ENCODE data around the gene TMEM50B.
A peak's percentile ranks its signal among the peaks of the same experiment; 100 is the strongest.
"Not testable (repeated sequence)": the region's sequence is repeated elsewhere in the genome, so short reads cannot be mapped to it uniquely, and the experiment has no call there.

TMEM50B gene

DNA sequence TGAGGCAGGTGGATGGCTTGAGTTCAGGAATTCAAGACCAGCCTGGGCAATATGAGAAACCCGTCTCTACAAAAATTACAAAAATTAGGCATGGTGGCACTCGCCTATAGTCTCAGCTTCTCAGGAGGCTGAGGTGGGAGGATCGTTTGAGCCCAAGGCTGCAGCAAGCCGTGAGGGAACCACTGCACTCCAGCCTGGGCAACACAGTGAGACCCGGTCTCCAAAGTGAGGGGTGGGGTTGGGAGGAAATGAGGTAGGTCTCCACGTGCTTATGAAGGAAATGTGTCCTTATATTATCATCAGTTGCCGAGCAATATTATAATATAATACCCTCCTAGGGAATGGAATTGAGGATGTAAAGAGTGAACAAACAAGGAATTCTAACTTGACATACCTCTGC, 2.7 kb downstream of the TMEM50B start:
- DNase-seq: no peak

DNA sequence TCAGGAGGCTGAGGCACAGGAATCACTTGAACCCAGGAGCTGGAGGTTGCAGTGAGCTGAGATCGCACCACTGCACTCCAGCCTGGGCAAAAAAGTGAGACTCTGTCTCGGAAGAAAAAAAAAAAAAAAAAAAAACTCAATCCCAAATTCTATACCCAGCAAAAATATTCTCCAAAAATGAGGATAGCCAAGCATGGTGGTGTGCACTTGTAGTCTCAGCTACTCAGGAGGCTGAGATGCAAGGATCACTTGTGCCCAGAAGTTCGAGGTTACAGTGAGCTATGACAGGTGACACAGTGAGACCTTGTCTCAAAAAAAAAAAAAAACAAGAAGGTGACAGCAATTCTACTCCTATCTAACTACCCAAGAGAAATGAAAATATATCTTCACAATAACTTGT, 6.4 kb downstream of the TMEM50B start:
- no peak for DNase-seq

DNA sequence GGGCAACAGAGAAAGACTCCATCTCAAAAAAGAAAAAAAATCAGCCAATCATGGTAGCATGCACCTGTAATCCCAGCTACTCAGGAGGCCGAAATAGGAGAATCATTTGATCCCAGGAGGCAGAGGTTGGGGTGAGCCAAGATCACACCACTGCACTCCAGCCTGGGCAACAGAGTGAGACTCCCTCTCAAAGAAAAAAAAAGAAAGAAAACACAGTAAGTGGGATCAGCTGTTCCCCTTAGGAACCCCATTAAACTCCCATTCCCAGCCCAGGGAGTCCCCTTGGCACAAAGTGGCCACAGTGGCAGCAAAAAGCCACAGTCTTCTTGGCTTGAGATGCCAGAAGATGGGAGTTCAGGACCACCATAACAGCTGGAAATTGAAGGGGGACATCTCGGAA, 9.1 kb downstream of the TMEM50B start:
- no peak for DNase-seq

DNA sequence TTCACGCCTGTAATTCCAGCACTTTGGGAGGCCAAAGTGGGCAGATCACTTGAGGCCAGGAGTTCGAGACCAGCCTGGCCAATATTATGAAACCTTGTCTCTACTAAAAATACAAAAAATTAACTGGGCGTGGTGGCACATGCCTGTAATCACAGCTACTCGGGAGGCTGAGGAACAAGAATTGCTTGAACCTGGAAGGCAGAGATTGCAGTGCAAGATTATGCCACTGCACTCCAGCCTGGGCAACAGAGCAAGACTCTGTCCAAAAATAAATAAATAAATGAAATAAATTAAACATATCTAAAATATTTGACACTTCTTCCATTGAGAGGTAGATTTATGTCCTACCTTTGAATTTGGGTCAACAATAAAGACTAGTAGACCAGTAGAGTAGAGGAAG, 10.6 kb downstream of the TMEM50B start:
- not testable (repeated sequence) for DNase-seq

DNA sequence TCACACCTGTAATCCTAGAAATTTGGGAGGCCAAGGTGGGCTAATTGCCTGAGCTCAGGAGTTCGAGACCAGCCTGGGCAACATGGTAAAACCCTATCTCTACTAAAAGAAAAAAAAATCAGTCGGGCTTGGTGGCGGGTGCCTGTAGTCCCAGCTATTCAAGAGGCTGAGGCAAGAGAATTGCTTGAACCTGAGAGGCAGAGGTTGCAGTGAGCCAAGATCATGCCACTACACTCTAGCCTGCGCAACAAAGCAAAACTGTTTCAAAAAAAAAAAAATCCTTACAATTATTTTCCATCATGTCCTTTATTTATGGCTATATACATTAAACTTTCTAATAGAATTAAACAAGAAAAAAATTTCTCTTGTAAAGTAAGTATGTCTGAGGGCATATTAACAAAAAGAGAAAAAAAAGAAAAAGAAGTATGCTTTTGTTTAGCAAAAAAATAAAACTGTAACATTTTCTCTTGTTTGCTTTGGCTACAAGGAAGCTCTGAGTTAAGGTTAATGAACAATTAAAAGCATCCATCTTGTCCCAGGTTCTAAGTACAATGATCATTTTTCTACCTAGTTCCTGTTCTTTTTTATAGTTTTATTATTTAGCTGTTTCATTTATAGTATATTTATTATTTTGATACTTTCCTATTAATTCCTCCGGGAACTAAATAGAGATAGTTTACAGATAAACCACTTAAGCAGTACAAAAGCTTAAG, 18.1 kb downstream of the TMEM50B start:
- DNase-seq: no peak

DNA sequence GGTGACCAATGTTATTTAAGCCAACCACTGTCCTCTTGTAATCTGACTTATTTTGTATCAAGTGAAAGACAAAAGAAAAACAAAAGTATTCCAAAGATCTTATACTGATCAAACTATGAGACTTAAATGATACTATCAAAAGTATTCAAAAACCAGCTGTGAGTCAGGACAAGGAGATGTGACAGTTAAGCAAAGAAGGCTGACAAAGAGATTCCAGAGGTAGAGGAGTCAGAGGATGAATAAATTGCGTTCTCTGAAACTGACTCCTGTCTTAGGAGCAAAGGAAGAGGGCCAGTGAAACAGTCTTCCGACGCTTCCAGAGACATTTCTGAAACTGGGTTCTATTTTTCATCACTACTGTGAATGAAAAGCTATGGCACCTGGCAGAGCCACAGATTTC, 20.9 kb downstream of the TMEM50B start:
- no peak for DNase-seq

DNA sequence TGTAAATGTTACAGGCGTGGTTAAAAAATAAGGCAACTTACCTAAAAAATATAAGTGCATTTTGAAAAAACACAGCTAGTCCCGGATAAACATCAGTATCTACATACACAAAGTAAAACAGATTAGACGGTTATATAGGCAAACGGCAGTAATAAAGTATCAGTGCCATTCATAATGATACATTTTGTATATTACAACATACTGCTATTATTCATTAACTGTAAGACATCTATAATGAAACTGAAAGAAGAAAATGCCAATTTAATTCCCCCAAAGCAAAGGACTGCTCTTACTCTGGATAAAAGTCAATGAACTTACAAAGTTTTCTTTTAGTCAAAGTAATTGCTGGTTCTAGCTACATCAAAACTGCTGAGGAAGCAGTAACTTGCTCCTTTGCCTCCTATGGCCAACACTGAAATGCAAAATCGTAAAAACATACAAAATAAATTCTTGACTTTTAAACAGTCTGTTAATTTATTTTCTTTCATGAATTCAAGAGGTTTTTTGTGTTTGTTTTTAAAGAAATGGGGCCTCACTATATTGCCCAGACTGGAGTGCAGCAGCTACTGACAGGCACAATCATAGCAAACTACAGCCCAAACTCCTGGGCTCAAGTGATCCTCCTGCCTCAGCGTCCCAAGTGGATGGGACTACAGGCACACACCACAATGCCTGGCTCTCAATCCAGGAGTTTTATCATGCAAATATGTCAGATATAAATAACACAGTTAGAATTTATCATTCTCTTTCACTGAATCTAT, 23.9 kb downstream of the TMEM50B start:
- no peak for DNase-seq

DNA sequence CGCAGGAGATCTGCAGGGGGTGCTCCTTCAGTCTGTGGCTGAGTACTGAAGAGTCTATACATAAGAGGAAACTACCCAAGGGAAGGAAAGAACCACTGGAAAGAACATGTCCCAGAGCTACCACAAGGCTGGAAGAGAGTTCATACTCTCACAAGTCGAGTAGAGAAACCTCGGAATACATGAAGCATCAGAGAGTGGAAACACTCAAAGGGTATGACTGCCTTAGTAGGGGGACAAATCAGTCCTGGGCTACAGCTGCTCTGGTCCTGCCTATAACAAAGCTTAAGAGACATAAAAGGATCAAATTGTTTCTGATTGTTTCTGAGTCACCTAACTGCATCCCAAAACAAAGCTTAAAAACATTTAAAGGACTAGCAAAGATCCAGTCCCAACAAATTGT, 27.4 kb downstream of the TMEM50B start:
- no peak for DNase-seq

DNA sequence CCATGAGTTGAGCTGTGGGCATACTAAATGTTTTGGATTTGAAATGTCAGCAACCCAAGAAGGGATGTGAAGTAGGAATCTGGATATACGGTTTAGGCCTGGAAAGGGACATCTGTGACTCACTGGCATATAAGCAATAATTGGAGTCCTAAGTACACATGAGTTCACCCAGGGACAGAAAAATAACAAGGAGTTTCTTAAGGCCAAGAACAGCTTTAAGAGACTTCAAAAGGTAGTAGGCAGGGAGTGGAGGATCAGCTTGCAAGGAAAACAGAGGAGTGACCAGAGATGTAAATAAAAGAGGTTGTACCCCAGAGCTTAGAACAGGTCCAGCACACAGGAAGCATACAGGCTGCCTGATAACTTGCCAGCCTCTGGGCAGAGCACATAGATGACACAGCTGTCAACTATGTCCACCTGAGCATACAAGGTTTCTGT, 28.1 kb downstream of the TMEM50B start:
- no peak for DNase-seq

DNA sequence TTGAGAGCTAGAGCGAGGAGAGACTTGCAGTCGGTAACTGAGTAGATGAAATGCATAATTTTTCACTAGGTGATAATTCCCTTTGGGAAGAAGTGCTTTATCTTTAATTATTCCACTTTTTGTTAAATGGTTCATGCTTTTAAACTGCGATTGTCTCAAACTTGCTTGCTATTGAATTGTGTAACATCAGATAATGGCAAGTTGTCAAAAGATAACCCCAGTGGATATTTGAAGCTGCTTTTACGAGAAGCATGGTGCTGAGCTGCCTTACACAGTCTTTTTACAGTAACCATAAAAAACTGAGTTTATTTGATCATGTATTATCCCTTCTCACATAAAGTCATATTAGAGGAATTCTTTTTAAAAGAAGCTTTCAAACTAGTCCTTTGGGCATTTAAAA, 30.2 kb downstream of the TMEM50B start:
- no peak for DNase-seq

DNA sequence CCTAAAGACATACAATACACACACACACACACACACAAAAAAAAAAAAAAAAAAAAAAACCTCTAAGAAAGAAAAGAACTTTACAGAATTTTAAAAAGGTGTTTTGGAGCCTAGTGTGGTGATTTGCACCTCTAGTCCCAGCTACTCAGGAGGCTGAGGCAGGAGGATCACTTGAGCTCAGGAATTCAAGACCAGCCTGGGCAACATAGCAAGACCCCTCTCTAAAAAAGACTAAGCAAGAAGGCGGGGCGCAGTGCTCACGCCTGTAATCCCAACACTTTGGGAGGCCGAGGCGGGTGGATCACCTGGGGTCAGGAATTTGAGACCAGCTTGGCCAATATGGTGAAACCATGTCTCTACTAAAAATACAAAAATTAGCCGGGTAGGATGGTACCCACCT, 33.2 kb downstream of the TMEM50B start:
- DNase-seq: not testable (repeated sequence)

DNA sequence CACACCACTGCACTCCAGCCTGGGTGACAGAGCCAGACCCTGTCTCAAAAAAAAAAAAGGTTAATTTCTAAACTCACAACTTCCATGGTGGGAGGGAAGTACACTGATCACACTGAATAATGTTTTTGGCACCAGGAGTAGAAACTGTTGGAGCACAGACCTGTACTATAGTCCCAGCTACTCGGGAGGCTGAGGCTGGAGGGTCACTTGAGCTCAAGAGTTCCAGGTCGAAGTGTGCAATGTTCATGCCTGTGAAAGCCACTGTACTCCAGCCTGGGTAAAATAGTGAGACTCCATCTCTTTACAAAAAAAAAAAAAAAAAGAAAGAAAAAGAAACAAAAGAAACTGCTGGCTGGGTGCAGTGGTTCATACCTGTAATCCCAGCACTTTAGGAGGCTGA, 35.3 kb downstream of the TMEM50B start:
- no peak for DNase-seq

DNA sequence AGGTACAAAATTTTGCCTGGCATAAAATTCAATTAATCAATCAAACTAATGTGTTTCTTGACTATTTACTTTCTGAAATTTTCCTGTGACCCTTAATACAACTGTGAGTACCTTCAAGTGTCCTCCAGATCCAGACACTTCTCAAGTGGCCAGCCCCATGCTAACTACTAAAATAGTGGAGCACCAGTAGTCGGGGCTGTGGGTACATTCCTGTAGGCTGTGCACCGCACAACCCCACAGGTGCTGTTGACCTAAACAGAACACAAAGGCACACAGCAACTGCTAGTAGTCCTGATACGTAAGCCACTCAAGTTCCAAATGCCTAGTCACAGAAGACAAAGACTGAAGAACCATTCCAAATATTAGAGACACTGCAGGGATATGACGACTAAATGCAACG, 36.6 kb downstream of the TMEM50B start:
- DNase-seq: no peak

DNA sequence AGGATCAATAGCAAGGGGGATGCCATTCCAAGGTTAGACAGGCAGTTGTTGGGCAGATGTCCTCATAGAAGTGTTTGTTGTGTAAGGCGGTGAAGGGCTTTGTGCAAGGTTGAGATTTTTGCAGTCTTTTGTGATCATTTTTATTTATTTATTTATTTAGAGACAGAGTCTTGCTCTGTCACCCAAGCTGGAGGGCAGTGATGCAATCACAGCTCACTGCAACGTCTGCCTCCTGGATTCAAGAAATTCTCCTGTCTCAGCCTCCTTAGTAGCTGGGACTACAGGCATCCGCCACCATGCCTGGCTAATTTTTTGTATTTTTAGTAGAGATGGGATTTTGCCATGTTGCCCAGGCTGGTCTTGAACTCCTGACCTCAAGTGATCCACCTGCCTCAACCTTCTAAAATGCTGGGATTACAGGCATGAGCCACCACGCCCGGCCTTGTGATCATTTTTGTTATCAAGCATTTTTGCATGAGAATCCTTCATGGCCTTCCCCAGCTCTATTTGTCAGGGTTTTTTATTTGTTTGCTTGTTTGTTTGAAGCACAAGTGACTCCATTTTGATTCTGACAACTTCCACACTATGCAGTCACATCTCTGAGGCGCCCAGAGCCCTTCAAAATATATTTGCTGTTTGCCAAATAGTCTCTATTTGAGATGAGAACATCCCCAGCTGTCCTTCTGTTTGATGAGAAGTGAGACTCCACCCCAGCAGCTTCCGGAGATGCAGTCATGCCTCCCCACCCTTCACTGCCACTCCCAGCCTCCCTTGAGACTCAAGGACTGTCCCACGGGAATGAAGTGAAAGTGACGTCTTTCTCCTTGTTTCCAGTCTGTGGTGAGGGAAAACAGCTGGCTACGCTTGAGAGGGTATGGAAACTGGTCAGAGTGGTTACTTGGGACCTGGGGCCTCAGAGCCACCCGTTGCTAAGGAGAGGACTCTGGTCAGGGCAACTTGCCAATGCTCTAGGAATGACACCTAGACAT, 38.0 kb downstream of the TMEM50B start:
- DNase-seq: no peak

DNA sequence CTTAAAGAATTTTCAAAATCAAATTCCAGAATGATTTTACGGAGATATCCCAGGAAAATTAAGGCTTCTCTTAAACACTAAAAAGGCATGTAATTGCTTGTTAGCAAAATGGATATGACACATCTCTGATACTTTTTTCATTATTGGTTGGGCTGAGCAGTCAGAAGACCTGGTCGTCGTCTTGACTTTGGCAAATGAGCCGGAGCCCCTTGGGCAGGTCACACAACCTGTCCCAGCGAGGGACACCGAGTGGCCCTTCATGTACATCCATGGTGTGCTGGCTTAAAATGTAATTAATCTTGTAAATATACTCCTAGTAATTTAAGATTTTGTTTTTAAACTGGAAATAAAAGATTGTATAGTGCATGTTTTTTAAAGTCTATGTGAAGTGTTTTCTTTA, 42.6 kb downstream of the TMEM50B start:
- DNase-seq: no peak

DNA sequence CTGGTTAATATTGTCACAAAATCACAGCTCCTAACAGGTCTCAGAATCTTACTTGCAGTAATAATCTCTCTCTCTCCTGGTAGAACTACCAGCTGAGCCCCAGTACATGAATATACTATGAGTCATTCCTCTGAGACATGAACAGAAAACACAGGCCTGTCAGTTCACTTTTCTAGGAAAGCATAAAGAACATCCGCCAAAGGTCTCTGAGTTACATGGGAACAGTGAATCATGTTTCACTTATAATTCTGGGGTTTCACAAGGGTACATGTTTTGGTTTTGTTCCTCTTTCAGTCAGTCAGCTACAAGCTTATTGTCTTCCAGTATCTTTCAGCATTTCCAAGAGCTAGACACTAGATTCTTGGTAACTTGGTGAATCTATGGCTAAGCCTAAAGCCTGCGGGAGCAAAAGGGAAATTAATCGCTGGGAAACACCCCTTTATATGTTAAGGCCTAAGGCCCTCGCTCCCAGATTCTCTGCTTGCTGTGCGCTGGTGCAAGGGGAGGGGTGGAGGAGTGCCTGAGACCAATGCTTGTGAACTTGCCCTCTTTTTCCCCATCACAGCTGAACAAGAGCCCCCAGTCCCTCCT, 44.9 kb downstream of the TMEM50B start:
- DNase-seq: peak; percentile 31 to 43

DNA sequence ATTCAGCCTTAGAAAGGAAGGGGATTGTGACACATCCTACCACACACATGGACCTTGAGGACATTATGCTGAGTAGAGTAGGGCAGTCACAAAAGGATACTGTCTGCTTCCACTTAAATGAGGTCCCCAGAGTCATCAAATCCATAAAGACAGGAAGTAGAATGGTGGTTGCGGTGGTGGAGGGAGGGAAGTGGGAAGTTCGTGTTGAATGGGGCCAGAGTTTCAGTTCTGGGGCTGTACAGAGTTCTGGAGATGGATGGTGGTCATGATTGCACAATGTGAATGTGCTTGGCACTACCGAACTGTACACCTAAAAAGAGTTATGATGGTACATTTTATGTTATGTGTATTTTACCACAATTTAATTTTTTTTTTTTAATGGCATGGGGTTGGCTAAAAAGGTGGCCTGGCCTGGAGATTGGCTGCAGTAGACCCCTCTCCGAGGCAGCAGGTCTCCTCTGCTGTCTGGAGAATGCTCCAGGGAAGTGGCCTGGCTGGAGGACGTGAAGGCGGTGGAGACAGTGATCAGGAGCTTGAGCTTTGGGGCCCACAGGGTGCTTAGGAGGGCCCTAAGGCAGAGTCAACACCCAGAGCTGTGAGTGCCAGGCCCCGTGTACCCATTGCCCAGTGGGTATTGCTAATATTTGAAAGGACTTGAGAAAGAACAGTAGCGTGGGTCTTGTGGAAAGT, 46.2 kb downstream of the TMEM50B start:
- peak in 1 of 2 experiments; percentile 11 for DNase-seq

DNA sequence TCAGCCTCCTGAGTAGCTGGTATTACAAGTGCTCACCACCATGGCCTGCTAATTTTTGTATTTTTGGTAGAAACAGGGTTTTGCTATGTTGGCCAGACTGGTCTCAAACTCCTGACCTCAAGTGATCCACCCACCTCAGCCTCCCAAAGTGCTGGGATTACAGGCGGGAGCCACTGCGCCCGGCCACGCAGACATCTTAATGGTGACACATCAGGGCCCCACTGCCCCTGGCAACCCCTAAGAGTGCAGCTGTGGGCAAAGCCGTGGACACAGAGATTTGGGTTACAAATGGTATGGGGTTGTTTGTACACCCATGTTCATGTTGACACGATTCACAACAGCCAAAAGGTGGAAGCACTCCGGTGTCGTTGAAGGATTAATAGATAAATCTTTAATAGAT, 46.8 kb downstream of the TMEM50B start:
- no peak for DNase-seq

DNA sequence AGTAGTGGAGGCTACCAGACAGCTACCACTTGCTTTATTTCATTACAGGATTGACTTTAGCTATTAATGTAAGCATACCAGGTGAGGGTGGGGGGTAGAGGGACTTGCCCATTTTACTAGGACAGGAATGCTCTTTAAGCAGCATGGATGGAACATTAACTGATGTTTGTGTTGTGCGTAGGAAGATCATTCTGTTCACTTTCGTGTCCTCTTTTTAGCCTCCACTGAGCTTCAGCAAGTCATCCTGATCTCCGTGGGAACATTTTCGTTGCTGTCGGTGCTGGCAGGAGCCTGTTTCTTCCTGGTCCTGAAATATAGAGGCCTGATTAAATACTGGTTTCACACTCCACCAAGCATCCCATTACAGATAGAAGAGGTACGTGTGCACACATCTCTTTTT, 47.3 kb downstream of the TMEM50B start:
- no peak for DNase-seq

DNA sequence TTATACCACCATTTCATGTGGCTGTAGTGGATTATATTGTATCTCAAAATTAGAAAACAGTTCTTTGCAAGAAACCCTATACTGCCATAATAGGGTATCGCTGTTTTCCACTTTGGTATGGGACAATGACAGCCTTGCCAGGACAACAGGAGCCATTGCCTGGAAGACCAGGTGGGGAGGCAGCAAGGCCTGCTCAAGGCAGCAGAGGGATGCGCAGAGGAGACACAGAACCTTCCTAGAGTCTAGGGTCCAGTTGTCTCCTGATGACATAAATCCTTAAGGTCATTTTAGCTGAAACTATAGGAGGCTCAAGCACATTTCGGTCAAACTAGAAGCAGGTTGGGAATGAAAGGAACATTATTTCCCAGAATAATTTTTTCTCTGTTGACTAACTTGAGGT, 48.9 kb downstream of the TMEM50B start:
- no peak for DNase-seq

DNA sequence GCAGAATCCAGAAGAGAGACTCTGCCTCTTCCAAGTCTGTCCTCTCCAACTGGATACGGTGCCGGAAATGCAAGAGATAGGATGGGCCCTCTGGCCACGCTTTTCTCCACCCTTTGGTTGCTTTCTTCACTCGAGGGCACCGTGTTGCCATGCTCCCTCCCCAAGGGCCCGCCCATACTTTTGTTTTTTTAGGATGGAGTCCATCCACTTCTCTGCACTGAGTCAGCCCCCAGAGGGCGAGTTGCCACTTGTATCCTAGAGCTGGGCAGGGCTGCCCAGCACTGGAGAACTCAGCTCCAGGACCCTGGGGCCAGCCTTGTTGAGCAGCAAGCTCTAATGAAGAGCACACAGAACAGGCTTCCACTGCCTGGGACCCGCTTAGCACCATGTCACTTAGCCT, 51.1 kb downstream of the TMEM50B start:
- DNase-seq: no peak

DNA sequence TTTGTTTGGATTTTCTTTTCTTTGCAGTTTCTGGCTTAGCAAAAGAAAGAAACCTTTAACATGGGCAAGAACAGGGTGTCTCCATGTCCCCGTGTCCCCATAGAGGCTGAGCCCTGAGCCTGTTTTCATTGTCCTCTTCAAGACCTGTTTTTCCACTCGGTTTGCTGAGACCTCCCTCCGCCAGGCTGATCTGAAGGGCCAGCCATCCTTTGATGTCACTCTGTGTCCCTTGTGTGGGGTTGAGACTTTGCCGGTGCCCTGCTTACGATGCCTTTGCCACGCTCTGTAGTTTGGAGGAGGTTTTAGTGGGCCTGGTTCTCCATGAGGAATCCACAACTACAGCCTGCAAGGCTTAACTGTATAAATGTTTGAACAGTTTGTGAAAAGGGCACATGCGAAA, 52.7 kb downstream of the TMEM50B start:
- DNase-seq: no peak
